CD8-positive, alpha-beta memory T cell (primary cell): ENCODE results near the gene S100A7. TPM values are rescaled to one million over a fixed set of nuclear protein-coding genes. Genes with fewer than 3 reads are reported as not detected.
"Not testable (repeated sequence)": the region's sequence is repeated elsewhere in the genome, so short reads cannot be mapped to it uniquely, and the experiment has no call there.

ENCODE experiments used
- CTCF ChIA-PET: fragments of 350-600 bp; sonication (Branson Sonifier 250); formaldehyde crosslinking; loops from one replicate; lab custom pipeline; 2021; ENCODE audit warnings: antibody characterized with exemption; lab: Charles Lee
- POLR2A ChIA-PET: fragments of 350-600 bp; sonication (Branson Sonifier 250); formaldehyde crosslinking; loops from one replicate; lab custom pipeline; 2021; ENCODE audit warnings: antibody characterized with exemption; lab: Charles Lee
- DNase-seq, 5 donors: peaks; one replicate each; pipeline versions ENCODE4 v3.0.0 to v3.0.0-alpha.2; 2020 to 2022; ENCODE audit warnings: mixed read lengths in 1 of 5
- H3K27ac ChIP-seq: one replicate; pipeline ENCODE4 v1.7.0; 2013; ENCODE audit warnings: low read depth, mild to moderate bottlenecking, low read length, moderate library complexity
- H3K27me3 ChIP-seq: 2 replicates; pipeline ENCODE4 v1.7.0; 2013; ENCODE audit warnings: low read length, mild to moderate bottlenecking; ENCODE audit not compliant: insufficient read depth, poor library complexity, severe bottlenecking
- H3K36me3 ChIP-seq: 2 replicates; pipeline ENCODE4 v1.7.0; 2013; ENCODE audit warnings: mild to moderate bottlenecking, low read length, moderate library complexity; ENCODE audit not compliant: insufficient read depth
- H3K4me1 ChIP-seq: 2 replicates; pipeline ENCODE4 v1.7.0; 2013; ENCODE audit warnings: mild to moderate bottlenecking, low read length, moderate library complexity; ENCODE audit not compliant: insufficient read depth
- H3K4me3 ChIP-seq: 2 replicates; pipeline ENCODE4 v1.7.0; 2013; ENCODE audit warnings: mild to moderate bottlenecking, low read length
- H3K9me3 ChIP-seq: 2 replicates; pipeline ENCODE4 v1.7.0; 2013; ENCODE audit warnings: mild to moderate bottlenecking, low read length
- H3K27ac Mint-ChIP-seq, 8 donors: one replicate each; pipeline ENCODE4 v1.8.0; 2020 to 2021; ENCODE audit warnings: mixed read lengths in 8 of 8, mild to moderate bottlenecking in 6 of 8, inconsistent platforms in 3 of 8, moderate library complexity in 3 of 8
- H3K27me3 Mint-ChIP-seq, 2 donors: one replicate each; pipeline ENCODE4 v1.8.0; 2020 to 2021; ENCODE audit warnings: mixed read lengths in 2 of 2, mild to moderate bottlenecking in 1 of 2, moderate library complexity in 1 of 2
- H3K36me3 Mint-ChIP-seq, 3 donors: one replicate each; pipeline ENCODE4 v1.8.0; 2020 to 2021; ENCODE audit warnings: mixed read lengths in 3 of 3, inconsistent platforms in 1 of 3, mild to moderate bottlenecking in 1 of 3
- H3K4me1 Mint-ChIP-seq, 3 donors: one replicate each; pipeline ENCODE4 v1.8.0; 2020 to 2021; ENCODE audit warnings: mixed read lengths in 3 of 3, inconsistent platforms in 1 of 3, mild to moderate bottlenecking in 1 of 3
- H3K4me3 Mint-ChIP-seq, 7 donors: one replicate each; pipeline ENCODE4 v1.8.0; 2020 to 2021; ENCODE audit warnings: mixed read lengths in 7 of 7, mild to moderate bottlenecking in 6 of 7, moderate library complexity in 4 of 7, inconsistent platforms in 2 of 7
- H3K9me3 Mint-ChIP-seq, 5 donors: one replicate each; pipeline ENCODE4 v1.8.0; 2020 to 2022; ENCODE audit warnings: mixed read lengths in 5 of 5, mild to moderate bottlenecking in 3 of 5, moderate library complexity in 2 of 5, inconsistent platforms in 1 of 5
- polyA plus RNA-seq: library from polyadenylated mRNA; unstranded; fragments of 300-500 nt; fragmentation: Illumina TruSeq; gene quantifications from one replicate; pipeline ENCODE4 v1.2.3, GENCODE V29; 2021
- total RNA-seq, 2 experiments: library from RNA; stranded (reverse); gene quantifications; one replicate each; pipeline ENCODE4 v1.2.3, GENCODE V29; 2021

The S100A7 gene
- total and polyA plus RNA-seq, 3 experiments from 2014 or later: not detected

DNA sequence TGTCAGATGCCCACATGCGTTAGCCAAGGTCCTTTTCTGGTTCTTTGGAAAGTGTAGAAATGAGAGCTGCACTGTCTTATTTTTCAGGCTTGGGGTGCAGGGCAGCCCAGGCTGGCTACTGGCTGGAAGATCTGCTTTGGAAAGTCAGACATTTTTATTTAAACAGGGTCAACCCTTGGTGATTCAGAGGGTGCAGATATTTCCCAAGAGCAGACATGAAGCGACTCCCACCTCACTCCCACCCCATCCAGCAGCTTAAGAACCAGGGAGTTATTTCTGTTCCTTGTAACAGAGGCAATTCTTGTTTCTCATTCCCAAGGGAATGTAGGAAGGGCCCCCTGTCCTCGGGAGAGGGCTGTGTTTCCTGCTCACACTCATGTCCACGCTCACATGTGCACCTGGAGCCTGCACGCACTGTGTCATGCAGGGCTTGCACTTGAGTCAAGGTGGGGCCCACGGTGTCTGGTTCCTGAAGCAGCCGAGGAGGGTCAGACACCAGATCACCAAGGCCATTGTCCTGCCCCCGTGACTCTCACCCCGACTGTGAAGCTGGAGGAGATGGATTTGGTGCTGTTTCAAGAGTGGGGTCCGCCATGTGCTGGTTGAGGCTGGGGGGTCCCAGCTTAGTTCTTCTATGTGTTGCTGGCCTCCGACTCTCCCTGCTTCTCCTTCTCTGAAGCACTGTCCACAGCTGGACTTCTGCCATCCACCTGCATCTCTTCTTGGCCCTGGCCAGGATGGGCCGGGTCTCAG is 43.1 kb downstream of the S100A7 start:
- H3K36me3 Mint-ChIP-seq: no peaks in the 10 kb centered on the region
- CTCF ChIA-PET: no interaction called here
- H3K27me3 Mint-ChIP-seq: peaks cover 18 to 42% of the 10 kb centered on the region in 2 donors
- no peak for DNase-seq
- H3K27ac Mint-ChIP-seq: no peak overlapping the region
- Histone ChIP-seq H3K4me1 (no peaks in the 10 kb centered on the region), H3K9me3 (no peaks in the 10 kb centered on the region), H3K27ac (no peak overlapping the region), H3K36me3 (no peaks in the 10 kb centered on the region), H3K27me3 (no peaks in the 10 kb centered on the region), H3K4me3 (no peak overlapping the region)
- no peaks in the 10 kb centered on the region for H3K4me1 Mint-ChIP-seq
- peaks cover 0 to 8% (median 0%) of the 10 kb centered on the region in 5 donors for H3K9me3 Mint-ChIP-seq
- no peak overlapping the region for H3K4me3 Mint-ChIP-seq
- POLR2A ChIA-PET: no interaction called here

DNA sequence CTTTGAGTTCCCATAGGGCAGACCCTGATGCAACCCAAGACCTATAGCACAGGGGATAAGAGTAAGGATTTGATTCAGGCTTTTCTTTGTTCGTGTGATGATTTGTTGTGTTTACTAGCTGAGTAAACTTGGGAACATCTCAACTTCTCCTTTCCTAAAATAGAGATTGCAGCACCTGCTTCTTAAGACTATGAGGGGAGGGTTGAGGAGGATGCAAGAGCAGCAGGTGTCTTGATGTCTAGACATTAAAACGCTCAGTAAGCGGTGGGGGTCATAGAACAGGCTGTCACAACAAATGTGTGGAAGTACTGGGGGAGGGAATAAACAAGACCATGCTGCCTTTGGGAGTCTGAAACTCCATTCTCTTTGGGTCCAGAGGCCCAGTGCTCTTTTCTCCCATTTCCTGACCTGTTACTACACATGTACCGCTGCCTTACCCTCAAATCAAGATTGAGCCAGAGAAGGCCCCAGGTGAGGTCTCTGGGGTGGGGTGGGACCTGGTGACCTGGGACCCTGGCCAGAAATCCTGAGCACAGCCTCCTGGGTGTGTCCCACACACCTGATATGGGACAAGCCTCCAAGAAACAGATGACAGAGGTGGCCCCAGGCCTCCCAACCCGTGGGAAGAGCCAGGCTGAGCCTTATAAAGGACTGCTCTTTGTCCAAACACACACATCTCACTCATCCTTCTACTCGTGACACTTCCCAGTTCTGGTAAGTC is 44.4 kb downstream of the S100A7 start, which contains the start of gene S100A7A:
S100A7A (plus strand) TSS at position 671 of the 721 bp plus-strand sequence. CDS start 1,563 bp downstream, outside the sequence.
- H3K9me3 ChIP-seq: no peaks in the 10 kb centered on the region
- no peaks in the 10 kb centered on the region for H3K4me1 ChIP-seq
- Mint-ChIP-seq H3K27ac (no peak within 1 kb of the TSS), H3K4me1 (no peaks in the 10 kb centered on the region), H3K36me3 (no peaks in the 10 kb centered on the region), H3K4me3 (no peak within 1 kb of the TSS), H3K9me3 (peaks cover 0 to 10% (median 7%) of the 10 kb centered on the region in 5 donors), H3K27me3 (peaks cover 17 to 45% of the 10 kb centered on the region in 2 donors)
- CTCF ChIA-PET: no interaction called here
- H3K36me3 ChIP-seq: no peaks in the 10 kb centered on the region
- no peak for DNase-seq
- H3K27ac ChIP-seq: no peak within 1 kb of the TSS
- no peak within 1 kb of the TSS for H3K4me3 ChIP-seq
- H3K27me3 ChIP-seq: no peaks in the 10 kb centered on the region
- POLR2A ChIA-PET: no interaction called here

DNA sequence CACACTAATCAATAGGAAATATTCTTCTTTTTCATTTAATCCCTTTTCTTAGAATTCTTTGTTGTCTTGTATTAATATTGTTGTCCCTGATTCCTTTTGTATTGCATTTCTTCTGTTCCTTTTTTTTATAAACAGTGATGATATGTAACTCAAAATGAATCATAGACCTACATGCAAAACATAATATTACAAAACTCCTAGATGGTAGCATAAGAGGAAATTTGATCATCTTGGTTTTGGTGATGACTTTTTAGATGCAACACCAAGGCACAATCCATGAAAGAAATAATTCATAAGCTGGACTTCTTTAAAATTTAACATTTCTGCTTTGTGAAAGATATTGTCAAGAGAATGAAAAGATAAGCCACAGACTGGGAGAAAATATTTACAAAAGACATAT is 46.5 kb downstream of the S100A7 start:
- H3K36me3 Mint-ChIP-seq, H3K9me3 ChIP-seq, H3K4me1 Mint-ChIP-seq, H3K36me3 ChIP-seq, H3K27ac Mint-ChIP-seq, H3K4me1 ChIP-seq, POLR2A ChIA-PET, H3K27me3 ChIP-seq, H3K27ac ChIP-seq, H3K4me3 ChIP-seq, CTCF ChIA-PET, DNase-seq, H3K4me3 Mint-ChIP-seq: not testable (repeated sequence)
- Mint-ChIP-seq H3K9me3 (peaks cover 0 to 14% (median 12%) of the 10 kb centered on the region in 5 donors), H3K27me3 (peaks cover 13 to 39% of the 10 kb centered on the region in 2 donors)

Other genes with a start within 250 kb of the S100A7 start
- gene PRR9, start 243.1 kb downstream of the S100A7 start, total RNA-seq: not detected
- not detected for gene PRR9, start 243.1 kb downstream of the S100A7 start, polyA plus RNA-seq
- gene LORICRIN, start 201.0 kb downstream of the S100A7 start, total RNA-seq: not detected
- gene LORICRIN, start 201.0 kb downstream of the S100A7 start, polyA plus RNA-seq: not detected
- gene PGLYRP3, start 147.7 kb downstream of the S100A7 start, total RNA-seq: not detected
- gene PGLYRP3, start 147.7 kb downstream of the S100A7 start, polyA plus RNA-seq: not detected
- gene PGLYRP4, start 111.8 kb downstream of the S100A7 start, total RNA-seq: not detected
- gene PGLYRP4, start 111.8 kb downstream of the S100A7 start, polyA plus RNA-seq: not detected
- gene S100A9, start 102.8 kb downstream of the S100A7 start, total RNA-seq: 1 to 10 TPM; 1.6 to 2.3 TPM
- gene S100A9, start 102.8 kb downstream of the S100A7 start, polyA plus RNA-seq: 4.7 TPM
- gene S100A12, start 85.0 kb downstream of the S100A7 start, total RNA-seq: not detected
- not detected for gene S100A12, start 85.0 kb downstream of the S100A7 start, polyA plus RNA-seq
- gene S100A8, start 69.6 kb downstream of the S100A7 start, total RNA-seq: not detected
- gene S100A8, start 69.6 kb downstream of the S100A7 start, polyA plus RNA-seq: not detected
- not detected for gene S100A7A, start 44.1 kb downstream of the S100A7 start, total RNA-seq
- not detected for gene S100A7A, start 44.1 kb downstream of the S100A7 start, polyA plus RNA-seq
- gene S100A6, start 75.3 kb upstream of the S100A7 start, total RNA-seq: 100 to 1,000 TPM; 244 to 254 TPM
- 892 TPM for gene S100A6, start 75.3 kb upstream of the S100A7 start, polyA plus RNA-seq
- 1 to 10 TPM in 1 of 2 experiments, under 1 TPM in 1; 0.61 to 1.5 TPM for gene S100A5, start 80.3 kb upstream of the S100A7 start, total RNA-seq
- gene S100A5, start 80.3 kb upstream of the S100A7 start, polyA plus RNA-seq: 1.6 TPM
- gene S100A4, start 85.2 kb upstream of the S100A7 start, total RNA-seq: 100 to 1,000 TPM; 125 to 132 TPM
- gene S100A4, start 85.2 kb upstream of the S100A7 start, polyA plus RNA-seq: 2,575 TPM
- not detected for gene S100A3, start 88.6 kb upstream of the S100A7 start, total RNA-seq
- not detected for gene S100A3, start 88.6 kb upstream of the S100A7 start, polyA plus RNA-seq
- 1 to 10 TPM in 1 of 2 experiments, under 1 TPM in 1; 0.81 to 1.1 TPM for gene S100A2, start 105.2 kb upstream of the S100A7 start, total RNA-seq
- 0.72 TPM for gene S100A2, start 105.2 kb upstream of the S100A7 start, polyA plus RNA-seq
- gene S100A16, start 152.5 kb upstream of the S100A7 start, total RNA-seq: not detected
- gene S100A16, start 152.5 kb upstream of the S100A7 start, polyA plus RNA-seq: not detected
- not detected for gene S100A14, start 155.7 kb upstream of the S100A7 start, total RNA-seq
- not detected for gene S100A14, start 155.7 kb upstream of the S100A7 start, polyA plus RNA-seq
- 1 to 10 TPM; 5.5 to 7.6 TPM for gene S100A13, start 166.9 kb upstream of the S100A7 start, total RNA-seq
- gene S100A13, start 166.9 kb upstream of the S100A7 start, polyA plus RNA-seq: 1.3 TPM
- gene S100A1, start 167.8 kb upstream of the S100A7 start, total RNA-seq: not detected
- gene S100A1, start 167.8 kb upstream of the S100A7 start, polyA plus RNA-seq: 0.07 TPM
- gene CHTOP, start 173.4 kb upstream of the S100A7 start, total RNA-seq: 10 to 100 TPM; 95.9 to 98.9 TPM
- gene CHTOP, start 173.4 kb upstream of the S100A7 start, polyA plus RNA-seq: 70.2 TPM
- gene SNAPIN, start 198.1 kb upstream of the S100A7 start, total RNA-seq: 10 to 100 TPM; 36.7 to 39.0 TPM
- gene SNAPIN, start 198.1 kb upstream of the S100A7 start, polyA plus RNA-seq: 87.7 TPM
- 100 to 1,000 TPM; 379 to 394 TPM for gene ILF2, start 210.3 kb upstream of the S100A7 start, total RNA-seq
- gene ILF2, start 210.3 kb upstream of the S100A7 start, polyA plus RNA-seq: 126 TPM
- not detected for gene NPR1, start 218.0 kb upstream of the S100A7 start, total RNA-seq
- not detected for gene NPR1, start 218.0 kb upstream of the S100A7 start, polyA plus RNA-seq